Panc1 (cell line): ENCODE measurements around the gene SORD.
"Not testable (repeated sequence)": the region's sequence is repeated elsewhere in the genome, so short reads cannot be mapped to it uniquely, and the experiment has no call there.

Source experiments
- CTCF ChIP-seq: fragments of 450-650 bp; IDR thresholded peaks from 2 replicates; pipeline ENCODE4 v1.5.1; 2017; ENCODE audit warnings: mild to moderate bottlenecking
- POLR2AphosphoS5 ChIP-seq: IDR thresholded peaks from 2 replicates; pipeline ENCODE4 v1.6.1; 2012; ENCODE audit warnings: mild to moderate bottlenecking, low read depth, low read length, moderate library complexity
- SIN3A ChIP-seq: IDR thresholded peaks from 2 replicates; pipeline ENCODE4 v1.6.1; 2012; ENCODE audit warnings: low read depth, mild to moderate bottlenecking, low read length, moderate library complexity, borderline replicate concordance; ENCODE audit not compliant: insufficient read depth
- TCF7L2 ChIP-seq: IDR thresholded peaks from 2 replicates; pipeline ENCODE4 v1.6.1; 2011; ENCODE audit warnings: mild to moderate bottlenecking, low read depth, low read length, inconsistent platforms
- TF ChIP-seq, protein P1 (sequence below), 2 experiments: IDR thresholded peaks; 2 replicates each; pipeline ENCODE4 v1.6.1; 2011 to 2012; ENCODE audit warnings: low read depth in 2 of 2, control low read depth in 1 of 2, low read length in 1 of 2, mild to moderate bottlenecking in 1 of 2, moderate library complexity in 1 of 2; ENCODE audit not compliant: insufficient read depth in 1 of 2

GRCh38 chr15:45044270-45044669, 21.3 kb downstream of the SORD start:
- TF ChIP-seq CTCF, POLR2AphosphoS5, TCF7L2, SIN3A: not testable (repeated sequence)
- TF ChIP-seq, protein P1, sequence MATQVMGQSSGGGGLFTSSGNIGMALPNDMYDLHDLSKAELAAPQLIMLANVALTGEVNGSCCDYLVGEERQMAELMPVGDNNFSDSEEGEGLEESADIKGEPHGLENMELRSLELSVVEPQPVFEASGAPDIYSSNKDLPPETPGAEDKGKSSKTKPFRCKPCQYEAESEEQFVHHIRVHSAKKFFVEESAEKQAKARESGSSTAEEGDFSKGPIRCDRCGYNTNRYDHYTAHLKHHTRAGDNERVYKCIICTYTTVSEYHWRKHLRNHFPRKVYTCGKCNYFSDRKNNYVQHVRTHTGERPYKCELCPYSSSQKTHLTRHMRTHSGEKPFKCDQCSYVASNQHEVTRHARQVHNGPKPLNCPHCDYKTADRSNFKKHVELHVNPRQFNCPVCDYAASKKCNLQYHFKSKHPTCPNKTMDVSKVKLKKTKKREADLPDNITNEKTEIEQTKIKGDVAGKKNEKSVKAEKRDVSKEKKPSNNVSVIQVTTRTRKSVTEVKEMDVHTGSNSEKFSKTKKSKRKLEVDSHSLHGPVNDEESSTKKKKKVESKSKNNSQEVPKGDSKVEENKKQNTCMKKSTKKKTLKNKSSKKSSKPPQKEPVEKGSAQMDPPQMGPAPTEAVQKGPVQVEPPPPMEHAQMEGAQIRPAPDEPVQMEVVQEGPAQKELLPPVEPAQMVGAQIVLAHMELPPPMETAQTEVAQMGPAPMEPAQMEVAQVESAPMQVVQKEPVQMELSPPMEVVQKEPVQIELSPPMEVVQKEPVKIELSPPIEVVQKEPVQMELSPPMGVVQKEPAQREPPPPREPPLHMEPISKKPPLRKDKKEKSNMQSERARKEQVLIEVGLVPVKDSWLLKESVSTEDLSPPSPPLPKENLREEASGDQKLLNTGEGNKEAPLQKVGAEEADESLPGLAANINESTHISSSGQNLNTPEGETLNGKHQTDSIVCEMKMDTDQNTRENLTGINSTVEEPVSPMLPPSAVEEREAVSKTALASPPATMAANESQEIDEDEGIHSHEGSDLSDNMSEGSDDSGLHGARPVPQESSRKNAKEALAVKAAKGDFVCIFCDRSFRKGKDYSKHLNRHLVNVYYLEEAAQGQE (IDR thresholded peaks at IDR 0.05; ENCODE audit: insufficient read depth in 1 of 2, low read depth in 2 of 2, low read length in 1 of 2), result not testable (repeated sequence)
